SK-N-SH (cell line): Measurements from ENCODE around the gene LRRFIP2.

Source experiments
- EP300 ChIP-seq, 2 experiments: IDR thresholded peaks; 2 replicates each; pipeline versions ENCODE4 v1.4.0 to v1.6.1; 2012; ENCODE audit warnings: borderline replicate concordance in 1 of 2, low read depth in 1 of 2, low read length in 1 of 2
- FOSL2 ChIP-seq: IDR thresholded peaks from 2 replicates; pipeline ENCODE4 v1.4.0; 2012; ENCODE audit warnings: low read depth, mild to moderate bottlenecking, moderate library complexity, borderline replicate concordance
- MAX ChIP-seq: IDR thresholded peaks from 2 replicates; pipeline ENCODE4 v1.4.0; 2012; ENCODE audit warnings: low read depth
- NFIC ChIP-seq: IDR thresholded peaks from 2 replicates; pipeline ENCODE4 v1.4.0; 2012; ENCODE audit warnings: borderline replicate concordance
- NRF1 ChIP-seq: IDR thresholded peaks from 2 replicates; pipeline ENCODE4 v1.6.1; 2012; ENCODE audit warnings: low read depth, mild to moderate bottlenecking, low read length
- POLR2AphosphoS5 ChIP-seq: IDR thresholded peaks from 2 replicates; pipeline ENCODE4 v1.6.1; 2012; ENCODE audit warnings: low read depth, low read length
- RXRA ChIP-seq: IDR thresholded peaks from 2 replicates; pipeline ENCODE4 v1.4.0; 2012; ENCODE audit warnings: low read depth, mild to moderate bottlenecking, borderline replicate concordance
- USF2 ChIP-seq: fragments of 150-350 bp; IDR thresholded peaks from 2 replicates; pipeline ENCODE4 v1.6.1; 2017; ENCODE audit warnings: antibody characterized with exemption, low read length, low read depth, borderline replicate concordance
- ZBTB33 ChIP-seq: IDR thresholded peaks from 2 replicates; pipeline ENCODE4 v1.4.0; 2012; ENCODE audit warnings: low read depth, borderline replicate concordance
- TF ChIP-seq, protein P1 (sequence below): fragments of 200-600 bp; sonication (generic); IDR thresholded peaks from 2 replicates; pipeline ENCODE4 v1.6.1; 2017; ENCODE audit warnings: antibody characterized with exemption, mild to moderate bottlenecking, moderate library complexity
- TF ChIP-seq, protein P2 (sequence below): IDR thresholded peaks from 2 replicates; pipeline ENCODE4 v1.4.0; 2012; ENCODE audit warnings: low read depth, borderline replicate concordance

DNA sequence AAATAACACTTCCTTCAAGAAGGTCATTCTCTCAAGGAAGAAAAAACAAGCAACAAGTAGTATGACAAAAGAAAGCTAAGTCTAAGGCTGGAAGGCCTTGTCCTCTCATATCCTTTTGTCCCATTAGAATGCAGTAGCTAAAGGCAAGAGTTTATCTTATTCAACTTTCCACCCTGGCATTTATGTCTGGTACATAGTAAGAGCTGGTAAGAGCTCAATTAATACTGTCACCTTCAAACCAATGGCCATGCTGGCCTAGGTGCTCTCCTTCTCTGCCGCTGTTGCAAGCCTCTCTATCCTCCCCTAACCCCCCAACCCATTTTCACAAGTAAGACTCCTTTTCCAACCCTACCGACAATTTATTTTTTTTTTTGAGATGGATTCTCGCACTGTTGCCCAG lies 81.9 kb downstream of the LRRFIP2 start:
- TF ChIP-seq MAX (no peak), NRF1 (no peak), USF2 (no peak), ZBTB33 (no peak), POLR2AphosphoS5 (no peak), FOSL2 (no peak), NFIC (no peak), EP300 (IDR thresholded peaks at IDR 0.05; ENCODE audit: borderline replicate concordance in 1 of 2, low read depth in 1 of 2, low read length in 1 of 2) (no peak), RXRA (no peak)
- TF ChIP-seq, protein P1, sequence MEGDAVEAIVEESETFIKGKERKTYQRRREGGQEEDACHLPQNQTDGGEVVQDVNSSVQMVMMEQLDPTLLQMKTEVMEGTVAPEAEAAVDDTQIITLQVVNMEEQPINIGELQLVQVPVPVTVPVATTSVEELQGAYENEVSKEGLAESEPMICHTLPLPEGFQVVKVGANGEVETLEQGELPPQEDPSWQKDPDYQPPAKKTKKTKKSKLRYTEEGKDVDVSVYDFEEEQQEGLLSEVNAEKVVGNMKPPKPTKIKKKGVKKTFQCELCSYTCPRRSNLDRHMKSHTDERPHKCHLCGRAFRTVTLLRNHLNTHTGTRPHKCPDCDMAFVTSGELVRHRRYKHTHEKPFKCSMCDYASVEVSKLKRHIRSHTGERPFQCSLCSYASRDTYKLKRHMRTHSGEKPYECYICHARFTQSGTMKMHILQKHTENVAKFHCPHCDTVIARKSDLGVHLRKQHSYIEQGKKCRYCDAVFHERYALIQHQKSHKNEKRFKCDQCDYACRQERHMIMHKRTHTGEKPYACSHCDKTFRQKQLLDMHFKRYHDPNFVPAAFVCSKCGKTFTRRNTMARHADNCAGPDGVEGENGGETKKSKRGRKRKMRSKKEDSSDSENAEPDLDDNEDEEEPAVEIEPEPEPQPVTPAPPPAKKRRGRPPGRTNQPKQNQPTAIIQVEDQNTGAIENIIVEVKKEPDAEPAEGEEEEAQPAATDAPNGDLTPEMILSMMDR: no peak
- TF ChIP-seq, protein P2, sequence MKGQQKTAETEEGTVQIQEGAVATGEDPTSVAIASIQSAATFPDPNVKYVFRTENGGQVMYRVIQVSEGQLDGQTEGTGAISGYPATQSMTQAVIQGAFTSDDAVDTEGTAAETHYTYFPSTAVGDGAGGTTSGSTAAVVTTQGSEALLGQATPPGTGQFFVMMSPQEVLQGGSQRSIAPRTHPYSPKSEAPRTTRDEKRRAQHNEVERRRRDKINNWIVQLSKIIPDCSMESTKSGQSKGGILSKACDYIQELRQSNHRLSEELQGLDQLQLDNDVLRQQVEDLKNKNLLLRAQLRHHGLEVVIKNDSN: no peak
